ENCODE data around the gene DSC1.

Gene DSC1

GRCh38 chr18:31156821-31157763 is 5.6 kb downstream of the DSC1 start:
- TF ChIP-seq CTCF (conservative IDR thresholded peaks at IDR 0.05; ENCODE audit: control insufficient read depth, insufficient read depth, low read depth, low read length) = no peak
- no peak for DNase-seq (ENCODE audit: low read depth)
- H3K4me3 ChIP-seq (ENCODE audit: control insufficient read depth, low read depth, low read length) = no peak overlapping the region

- H3K4me3 ChIP-seq (ENCODE audit: control insufficient read depth, low read depth, low read length) = no peak overlapping the region
- DNase-seq (ENCODE audit: low read depth) = no peak
- no peak for TF ChIP-seq CTCF (conservative IDR thresholded peaks at IDR 0.05; ENCODE audit: control insufficient read depth, insufficient read depth, low read depth, low read length)
These were observed 7.2 kb downstream of the DSC1 start for GRCh38 chr18:31155498-31155897.

- no peak for TF ChIP-seq CTCF (conservative IDR thresholded peaks at IDR 0.05; ENCODE audit: control insufficient read depth, insufficient read depth, low read depth, low read length)
- no peak overlapping the region for H3K4me3 ChIP-seq (ENCODE audit: control insufficient read depth, low read depth, low read length)
- no peak for DNase-seq (ENCODE audit: low read depth)
These were observed 8.5 kb downstream of the DSC1 start for GRCh38 chr18:31154181-31154580.

- no peak for TF ChIP-seq CTCF (conservative IDR thresholded peaks at IDR 0.05; ENCODE audit: control insufficient read depth, insufficient read depth, low read depth, low read length)
- DNase-seq (ENCODE audit: low read depth) = no peak
- H3K4me3 ChIP-seq (ENCODE audit: control insufficient read depth, low read depth, low read length) = no peak overlapping the region
These were observed 13.3 kb downstream of the DSC1 start for GRCh38 chr18:31149351-31149750.

GRCh38 chr18:31148600-31148999 is 14.1 kb downstream of the DSC1 start:
- no peak for TF ChIP-seq CTCF (conservative IDR thresholded peaks at IDR 0.05; ENCODE audit: control insufficient read depth, insufficient read depth, low read depth, low read length)
- no peak overlapping the region for H3K4me3 ChIP-seq (ENCODE audit: control insufficient read depth, low read depth, low read length)

GRCh38 chr18:31146809-31147208 is 15.8 kb downstream of the DSC1 start:
- no peak for TF ChIP-seq CTCF (conservative IDR thresholded peaks at IDR 0.05; ENCODE audit: control insufficient read depth, insufficient read depth, low read depth, low read length)
- DNase-seq (ENCODE audit: low read depth) = no peak
- H3K4me3 ChIP-seq (ENCODE audit: control insufficient read depth, low read depth, low read length) = no peak overlapping the region

More at GRCh38 chr18:31148600-31148999, 14.1 kb downstream of the DSC1 start:
- no peak for DNase-seq (ENCODE audit: low read depth)

Data from fibroblast of mammary gland (primary cell).